Left cardiac atrium (tissue), 4 donors: Measurements from ENCODE around the gene YJU2. TPM values are rescaled to one million over a fixed set of nuclear protein-coding genes. Genes with fewer than 3 reads are reported as not detected.
"Not testable (repeated sequence)": the region's sequence is repeated elsewhere in the genome, so short reads cannot be mapped to it uniquely, and the experiment has no call there.

Experiments used
- ATAC-seq, 2 donors: fragments of 200-7000 bp; cut with Tn5 transposase; one replicate each; pipeline ENCODE4 v1.9.1; 2020; ENCODE audit warnings: mild to moderate bottlenecking in 2 of 2, moderate library complexity in 2 of 2
- DNase-seq: peaks from one replicate; pipeline ENCODE4 v3.0.0-alpha.2; 2020
- intact Hi-C, 2 donors: fragments of 100-400 bp; cut with DNase I; formaldehyde crosslinking; loops; one replicate each; pipeline versions ENCODE4 v1.14.1 to v1.15.1; 2022 to 2023
- total RNA-seq, 2 donors: library from RNA; stranded (reverse); fragmentation: NEBNext Ultra II Directional; extraction: Animal tissue kit (Norgen Biotek cat#: 25700); gene quantifications; one replicate each; pipeline ENCODE4 v1.2.1, GENCODE V29; 2021
- donor health status: DM: no; HTN: yes; CAD: no.
- donor health status: DM: no; HTN: yes; CAD: no; lungs with severe emphysema.
- donor health status: DM: yes; HTN: yes; CAD: no.
- donor health status: Dilated cardiomyopathy.

YJU2 gene
- total RNA-seq, 2 donors from 2014 or later: 8.5 to 11.8 TPM

GRCh38 chr19:4260613-4261191, 13.8 kb downstream of the YJU2 start:
- ATAC-seq (peak in 1 of 2 donors; percentile 16), DNase-seq (no peak)
- intact Hi-C loops: loop anchor here in 1 of 2 donors (10.0 kb wide), 1 partner anchor 264 kb away; no protein-coding TSS in a partner anchor

GRCh38 chr19:4264812-4265211, 17.9 kb downstream of the YJU2 start:
- intact Hi-C loops: loop anchor here (5.0 to 10.0 kb wide), 2 partner anchors 87 to 260 kb away; no protein-coding TSS in a partner anchor
- DNase-seq (no peak), ATAC-seq (no peak)

- ATAC-seq (no peak), DNase-seq (no peak)
- intact Hi-C loops: loop anchor here (5.0 to 10.0 kb wide), 2 partner anchors 86 to 258 kb away; no protein-coding TSS in a partner anchor
Measured at GRCh38 chr19:4266253-4267000, 19.5 kb downstream of the YJU2 start.

- intact Hi-C loops: loop anchor here (5.0 to 10.0 kb wide), 2 partner anchors 85 to 258 kb away; no protein-coding TSS in a partner anchor
- ATAC-seq: peak; percentile 58 to 65
- peak; percentile 43 for DNase-seq
Measured at GRCh38 chr19:4267101-4267900, 20.4 kb downstream of the YJU2 start.

GRCh38 chr19:4267901-4268815, 21.3 kb downstream of the YJU2 start:
- intact Hi-C loops: loop anchor here (5.0 to 10.0 kb wide), 2 partner anchors 84 to 257 kb away; no protein-coding TSS in a partner anchor
- DNase-seq: no peak
- peak; percentile 11 to 65 for ATAC-seq

- intact Hi-C loops: loop anchor here (5.0 to 10.0 kb wide), 2 partner anchors 83 to 256 kb away; no protein-coding TSS in a partner anchor
- DNase-seq (no peak), ATAC-seq (peak; percentile 2 to 7)
Measured at GRCh38 chr19:4268816-4269430, 22.0 kb downstream of the YJU2 start.

- ATAC-seq (no peak), DNase-seq (no peak)
- intact Hi-C loops: loop anchor here in 1 of 2 donors (10.0 kb wide), 1 partner anchor 252 kb away; no protein-coding TSS in a partner anchor
Measured at GRCh38 chr19:4272894-4273293, 26.0 kb downstream of the YJU2 start.

GRCh38 chr19:4274321-4274686, 27.4 kb downstream of the YJU2 start:
- intact Hi-C loops: loop anchor here in 1 of 2 donors (10.0 kb wide), 1 partner anchor 250 kb away; no protein-coding TSS in a partner anchor
- not testable (repeated sequence) for ATAC-seq, DNase-seq

GRCh38 chr19:4277191-4277696, 30.4 kb downstream of the YJU2 start:
- ATAC-seq (peak; percentile 23 to 57), DNase-seq (peak; percentile 33)
- intact Hi-C loops: loop anchor here in 1 of 2 donors (10.0 kb wide), 1 partner anchor 248 kb away; no protein-coding TSS in a partner anchor

GRCh38 chr19:4278010-4278409, 31.1 kb downstream of the YJU2 start:
- intact Hi-C loops: loop anchor here in 1 of 2 donors (10.0 kb wide), 1 partner anchor 247 kb away; no protein-coding TSS in a partner anchor
- DNase-seq: no peak
- ATAC-seq: peak in 1 of 2 donors; percentile 21

GRCh38 chr19:4278419-4279266, 31.8 kb downstream of the YJU2 start, which contains the start of gene SHD:
Gene SHD, plus strand, starts transcription at chr19:4279266. Its CDS starts 798 bp downstream, at chr19:4280064.
- ATAC-seq (peak; percentile 52 to 66), DNase-seq (no peak)
- intact Hi-C loops: loop anchor here in 1 of 2 donors (10.0 kb wide), 1 partner anchor 246 kb away; no protein-coding TSS in a partner anchor

GRCh38 chr19:4279267-4279529, 32.3 kb downstream of the YJU2 start:
- ATAC-seq (peak in 1 of 2 donors; percentile 9), DNase-seq (no peak)
- intact Hi-C loops: loop anchor here in 1 of 2 donors (10.0 kb wide), 1 partner anchor 246 kb away; no protein-coding TSS in a partner anchor

- DNase-seq (no peak), ATAC-seq (peak; percentile 8 to 17)
- intact Hi-C loops: loop anchor here in 1 of 2 donors (10.0 kb wide), 1 partner anchor 245 kb away; no protein-coding TSS in a partner anchor
Measured at GRCh38 chr19:4279530-4280422, 32.9 kb downstream of the YJU2 start.

GRCh38 chr19:4284176-4284958, 37.5 kb downstream of the YJU2 start:
- intact Hi-C loops: no loop called here

GRCh38 chr19:4284974-4285373, 38.1 kb downstream of the YJU2 start:
- intact Hi-C loops: no loop called here
- no peak for DNase-seq
- no peak for ATAC-seq

More at GRCh38 chr19:4284176-4284958, 37.5 kb downstream of the YJU2 start:
- ATAC-seq (no peak), DNase-seq (no peak)
